ENCODE measurements around the gene RDH16. TPM values are rescaled to one million over a fixed set of nuclear protein-coding genes. Genes with fewer than 3 reads are reported as not detected.

RDH16 gene
- total RNA-seq, 6 experiments from 2014 or later: 84.6 to 481 (median 147) TPM

DNA sequence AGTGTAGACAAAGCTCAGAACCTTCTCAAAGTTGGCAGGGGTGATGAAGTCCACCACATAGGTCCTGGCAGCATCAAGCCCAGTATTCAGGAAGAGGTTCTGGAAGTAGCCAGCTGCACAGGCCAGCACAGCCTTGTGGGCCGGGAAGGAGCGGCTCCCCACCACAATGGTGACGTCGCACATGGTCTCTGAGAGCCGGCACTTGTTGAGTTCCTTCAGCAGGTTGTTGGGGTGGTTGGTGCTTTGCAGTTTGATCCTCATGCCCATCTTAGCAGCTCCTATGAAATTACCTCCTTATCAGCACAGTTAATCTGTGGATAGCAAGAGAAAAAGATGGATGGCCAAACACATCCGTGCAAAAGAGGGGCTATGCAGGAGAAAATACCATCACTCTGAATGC is 47.2 kb upstream of the RDH16 start:
- intact Hi-C loops (cut with DNase I): no loop called here
- DNase-seq: no peak
- ATAC-seq: no peak
- peaks cover 0 to 23% (median 10%) of the 10 kb centered on the region in 4 donors for H3K36me3 ChIP-seq
- no peak for TF ChIP-seq POLR2A (IDR thresholded peaks at IDR 0.05)
- TF ChIP-seq, protein P1, sequence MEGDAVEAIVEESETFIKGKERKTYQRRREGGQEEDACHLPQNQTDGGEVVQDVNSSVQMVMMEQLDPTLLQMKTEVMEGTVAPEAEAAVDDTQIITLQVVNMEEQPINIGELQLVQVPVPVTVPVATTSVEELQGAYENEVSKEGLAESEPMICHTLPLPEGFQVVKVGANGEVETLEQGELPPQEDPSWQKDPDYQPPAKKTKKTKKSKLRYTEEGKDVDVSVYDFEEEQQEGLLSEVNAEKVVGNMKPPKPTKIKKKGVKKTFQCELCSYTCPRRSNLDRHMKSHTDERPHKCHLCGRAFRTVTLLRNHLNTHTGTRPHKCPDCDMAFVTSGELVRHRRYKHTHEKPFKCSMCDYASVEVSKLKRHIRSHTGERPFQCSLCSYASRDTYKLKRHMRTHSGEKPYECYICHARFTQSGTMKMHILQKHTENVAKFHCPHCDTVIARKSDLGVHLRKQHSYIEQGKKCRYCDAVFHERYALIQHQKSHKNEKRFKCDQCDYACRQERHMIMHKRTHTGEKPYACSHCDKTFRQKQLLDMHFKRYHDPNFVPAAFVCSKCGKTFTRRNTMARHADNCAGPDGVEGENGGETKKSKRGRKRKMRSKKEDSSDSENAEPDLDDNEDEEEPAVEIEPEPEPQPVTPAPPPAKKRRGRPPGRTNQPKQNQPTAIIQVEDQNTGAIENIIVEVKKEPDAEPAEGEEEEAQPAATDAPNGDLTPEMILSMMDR (IDR thresholded peaks at IDR 0.05): no peak
- no peaks in the 10 kb centered on the region for H3K9me3 ChIP-seq
- no peak overlapping the region for H3K27ac ChIP-seq
- peak overlapping the region in 1 of 3 donors; percentile 74 for H3K4me3 ChIP-seq
- peaks cover 0 to 44% (median 17%) of the 10 kb centered on the region in 4 donors for H3K4me1 ChIP-seq
- WGBS (ENCODE audit: insufficient coverage, low coverage, low lambda C conversion rate, missing lambda C conversion rate): 60% methylated on average over 1 of the region's 6 CpGs
- no peaks in the 10 kb centered on the region for H3K27me3 ChIP-seq

DNA sequence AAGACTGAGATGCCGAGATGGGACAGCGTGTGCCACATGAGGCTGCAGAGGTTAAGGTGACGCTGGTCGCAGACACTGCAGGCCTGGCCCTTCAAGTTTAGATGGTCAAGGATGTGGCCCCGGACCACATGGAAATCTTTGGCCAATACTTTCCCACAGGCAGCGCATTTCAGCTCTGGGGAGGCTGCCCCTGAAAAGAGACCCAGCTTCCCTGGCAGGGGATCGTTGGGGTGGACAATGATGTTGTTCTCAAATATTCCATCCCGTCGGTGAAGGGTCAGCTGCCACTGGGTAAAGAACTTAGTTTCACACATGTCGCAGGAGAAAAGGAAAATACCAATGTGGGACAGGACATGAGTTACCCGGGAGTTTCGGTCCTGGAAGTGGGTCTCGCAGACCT is 46.0 kb upstream of the RDH16 start:
- TF ChIP-seq, protein P1 (IDR thresholded peaks at IDR 0.05): no peak
- no peak for TF ChIP-seq POLR2A (IDR thresholded peaks at IDR 0.05)
- 95% methylated on average over 6 of the region's 13 CpGs for WGBS (ENCODE audit: insufficient coverage, low coverage, low lambda C conversion rate, missing lambda C conversion rate)
- DNase-seq (no peak), ATAC-seq (no peak)
- H3K9me3 ChIP-seq: no peaks in the 10 kb centered on the region
- H3K27me3 ChIP-seq: no peaks in the 10 kb centered on the region
- peaks cover 0 to 40% (median 17%) of the 10 kb centered on the region in 4 donors for H3K4me1 ChIP-seq
- no peak overlapping the region for H3K4me3 ChIP-seq
- peaks cover 0 to 23% (median 10%) of the 10 kb centered on the region in 4 donors for H3K36me3 ChIP-seq
- intact Hi-C loops (cut with DNase I): no loop called here
- no peak overlapping the region for H3K27ac ChIP-seq

DNA sequence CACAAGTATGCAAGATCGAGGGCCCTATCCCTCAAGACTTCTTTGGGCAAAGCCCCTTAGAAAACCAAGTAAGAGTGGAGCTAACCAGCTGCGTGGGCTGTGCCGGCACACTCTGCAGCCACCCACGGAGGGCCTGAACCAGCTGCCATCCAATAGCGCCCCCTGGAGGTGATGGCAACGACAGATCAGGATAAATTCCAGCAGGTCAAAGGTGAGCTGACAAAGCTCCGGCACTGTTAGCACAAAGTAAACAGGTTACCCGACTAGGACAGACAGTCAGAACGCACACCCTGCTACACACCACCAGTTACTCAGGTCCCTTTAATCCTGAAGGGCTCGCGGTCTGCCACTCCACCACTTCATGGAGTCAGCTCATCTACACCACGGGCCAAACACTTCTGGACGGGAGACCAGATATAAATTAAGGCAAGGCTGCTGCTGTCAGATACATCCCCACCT is 44.1 kb upstream of the RDH16 start:
- 9% methylated on average over 7 of the region's 13 CpGs for WGBS (ENCODE audit: insufficient coverage, low coverage, low lambda C conversion rate, missing lambda C conversion rate)
- intact Hi-C loops (cut with DNase I): no loop called here
- ATAC-seq: peak; percentile 84 to 87 (median 86)
- H3K27me3 ChIP-seq: no peaks in the 10 kb centered on the region
- H3K9me3 ChIP-seq: no peaks in the 10 kb centered on the region
- H3K4me1 ChIP-seq: peaks cover 0 to 31% (median 14%) of the 10 kb centered on the region in 4 donors
- peak overlapping the region in 2 of 3 donors; percentile 48 to 67 for H3K27ac ChIP-seq
- H3K4me3 ChIP-seq: peak overlapping the region in 1 of 3 donors; percentile 31
- peak; percentile 81 to 89 (median 87) for DNase-seq
- peaks cover 0 to 23% (median 10%) of the 10 kb centered on the region in 4 donors for H3K36me3 ChIP-seq
- TF ChIP-seq POLR2A (IDR thresholded peaks at IDR 0.05): peak; percentile 47
- TF ChIP-seq, protein P1 (IDR thresholded peaks at IDR 0.05): peak; percentile 90 to 95 (median 92)

DNA sequence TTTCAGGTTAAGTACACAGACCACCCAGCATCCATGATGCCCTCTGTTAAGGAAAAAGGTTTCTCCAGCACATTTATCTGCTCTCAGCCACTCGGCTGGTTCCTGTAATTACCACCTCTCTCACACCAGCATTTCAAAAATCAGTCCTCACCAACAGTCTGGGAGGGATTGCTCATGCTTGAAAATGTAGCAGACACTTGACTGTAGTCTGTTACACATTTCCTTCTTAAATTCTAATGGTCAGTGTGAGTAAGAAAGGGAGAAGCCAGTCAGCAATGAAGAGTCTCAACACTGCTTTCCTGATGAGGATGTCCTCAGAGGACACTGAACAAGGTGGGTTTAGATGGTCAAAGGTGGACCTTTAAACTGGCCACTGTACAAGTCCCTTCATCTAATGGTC is 43.0 kb upstream of the RDH16 start:
- Histone ChIP-seq H3K36me3 (peaks cover 0 to 23% (median 10%) of the 10 kb centered on the region in 4 donors), H3K4me1 (peaks cover 0 to 30% (median 14%) of the 10 kb centered on the region in 4 donors), H3K27ac (no peak overlapping the region), H3K27me3 (no peaks in the 10 kb centered on the region), H3K4me3 (no peak overlapping the region), H3K9me3 (no peaks in the 10 kb centered on the region)
- DNase-seq (no peak), ATAC-seq (no peak)
- intact Hi-C loops (cut with DNase I): no loop called here
- TF ChIP-seq, protein P1 (IDR thresholded peaks at IDR 0.05): no peak
- TF ChIP-seq POLR2A (IDR thresholded peaks at IDR 0.05): no peak
- 56% methylated on average over 1 of the region's 1 CpG for WGBS (ENCODE audit: insufficient coverage, low coverage, low lambda C conversion rate, missing lambda C conversion rate)
